Lower lobe of right lung (tissue), 2 donors: ENCODE results near the gene JTB. TPM values are rescaled to one million over a fixed set of nuclear protein-coding genes. Genes with fewer than 3 reads are reported as not detected.
"Not testable (repeated sequence)": the region's sequence is repeated elsewhere in the genome, so short reads cannot be mapped to it uniquely, and the experiment has no call there.

Experiments used
- ATAC-seq, 2 donors: fragments of 200-7000 bp; cut with Tn5 transposase; one replicate each; pipeline ENCODE4 v1.9.1; 2020 to 2022; ENCODE audit warnings: mild to moderate bottlenecking in 2 of 2, moderate library complexity in 2 of 2
- DNase-seq: peaks from one replicate; pipeline ENCODE4 v3.0.0-alpha.2; 2020
- H3K27ac ChIP-seq: fragments of 200-600 bp; one replicate; pipeline ENCODE4 v1.8.0; 2022
- H3K27me3 ChIP-seq: fragments of 200-600 bp; one replicate; pipeline ENCODE4 v1.8.0; 2022; ENCODE audit warnings: low read depth
- H3K36me3 ChIP-seq: fragments of 200-600 bp; one replicate; pipeline ENCODE4 v1.8.0; 2022; ENCODE audit warnings: mild to moderate bottlenecking
- H3K4me1 ChIP-seq: fragments of 200-600 bp; one replicate; pipeline ENCODE4 v1.8.0; 2022
- H3K4me3 ChIP-seq: fragments of 200-600 bp; one replicate; pipeline ENCODE4 v1.8.0; 2022; ENCODE audit warnings: mild to moderate bottlenecking
- H3K9me3 ChIP-seq: fragments of 200-600 bp; one replicate; pipeline ENCODE4 v1.8.0; 2022
- intact Hi-C: fragments of 100-400 bp; cut with DNase I; formaldehyde crosslinking; loops from one replicate; pipeline ENCODE4 v1.11.0; 2022
- long read RNA-seq: library from polyadenylated mRNA; unstranded; transcript quantifications from one replicate; pipeline ENCODE4 v2.0.0, GENCODE V29; 2021
- total RNA-seq: library from RNA; stranded (reverse); fragmentation: NEBNext Ultra II Directional; extraction: Animal tissue kit (Norgen Biotek cat#: 25700); gene quantifications from one replicate; pipeline ENCODE4 v1.2.1, GENCODE V29; 2021
- TF ChIP-seq, protein P1 (sequence below): fragments of 200-600 bp; IDR thresholded peaks from one replicate; pipeline ENCODE4 v1.8.0; 2022; ENCODE audit warnings: antibody characterized with exemption, mild to moderate bottlenecking
- donor health status: DM: no; HTN: yes; CAD: no; lungs with severe emphysema.

JTB gene
- total RNA-seq, result 121 TPM
- long read RNA-seq, transcript JTB-201 (5 exons, 1,287 nt), result major isoform, 133 of 159 reads
- long read RNA-seq, transcript JTB-203 (4 exons, 1,216 nt), result minor isoform, 6 of 159 reads
- long read RNA-seq, partial matches to known transcripts, result 13 of 159 reads
- long read RNA-seq, other reads (novel, unspliced or antisense), result 6 of 159 reads

GRCh38 chr1:153977250-153978240, at the start of gene JTB:
TSS of gene JTB (minus strand) at chr1:153977674. CDS start at chr1:153977252, 422 bp downstream.
- TF ChIP-seq, protein P1, sequence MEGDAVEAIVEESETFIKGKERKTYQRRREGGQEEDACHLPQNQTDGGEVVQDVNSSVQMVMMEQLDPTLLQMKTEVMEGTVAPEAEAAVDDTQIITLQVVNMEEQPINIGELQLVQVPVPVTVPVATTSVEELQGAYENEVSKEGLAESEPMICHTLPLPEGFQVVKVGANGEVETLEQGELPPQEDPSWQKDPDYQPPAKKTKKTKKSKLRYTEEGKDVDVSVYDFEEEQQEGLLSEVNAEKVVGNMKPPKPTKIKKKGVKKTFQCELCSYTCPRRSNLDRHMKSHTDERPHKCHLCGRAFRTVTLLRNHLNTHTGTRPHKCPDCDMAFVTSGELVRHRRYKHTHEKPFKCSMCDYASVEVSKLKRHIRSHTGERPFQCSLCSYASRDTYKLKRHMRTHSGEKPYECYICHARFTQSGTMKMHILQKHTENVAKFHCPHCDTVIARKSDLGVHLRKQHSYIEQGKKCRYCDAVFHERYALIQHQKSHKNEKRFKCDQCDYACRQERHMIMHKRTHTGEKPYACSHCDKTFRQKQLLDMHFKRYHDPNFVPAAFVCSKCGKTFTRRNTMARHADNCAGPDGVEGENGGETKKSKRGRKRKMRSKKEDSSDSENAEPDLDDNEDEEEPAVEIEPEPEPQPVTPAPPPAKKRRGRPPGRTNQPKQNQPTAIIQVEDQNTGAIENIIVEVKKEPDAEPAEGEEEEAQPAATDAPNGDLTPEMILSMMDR, result peak; percentile 7
- intact Hi-C loops, result no loop called here
- H3K4me3 ChIP-seq, result peak within 1 kb of the TSS; percentile 99
- peaks cover 63% of the 10 kb centered on the region for H3K36me3 ChIP-seq
- DNase-seq, result peak; percentile 95
- H3K27ac ChIP-seq, result peak within 1 kb of the TSS; percentile 92
- no peaks in the 10 kb centered on the region for H3K9me3 ChIP-seq
- peak; percentile 95 to 99 for ATAC-seq
- H3K4me1 ChIP-seq, result peaks cover 22% of the 10 kb centered on the region
- no peaks in the 10 kb centered on the region for H3K27me3 ChIP-seq

GRCh38 chr1:154019940-154020339, 42.5 kb upstream of the JTB start:
- H3K27me3 ChIP-seq, result no peaks in the 10 kb centered on the region
- no peak overlapping the region for H3K4me3 ChIP-seq
- no peaks in the 10 kb centered on the region for H3K4me1 ChIP-seq
- intact Hi-C loops, result no loop called here
- DNase-seq (no peak), ATAC-seq (no peak)
- H3K27ac ChIP-seq, result no peak overlapping the region
- no peaks in the 10 kb centered on the region for H3K9me3 ChIP-seq
- H3K36me3 ChIP-seq, result no peaks in the 10 kb centered on the region
- TF ChIP-seq, protein P1, result no peak

DNA sequence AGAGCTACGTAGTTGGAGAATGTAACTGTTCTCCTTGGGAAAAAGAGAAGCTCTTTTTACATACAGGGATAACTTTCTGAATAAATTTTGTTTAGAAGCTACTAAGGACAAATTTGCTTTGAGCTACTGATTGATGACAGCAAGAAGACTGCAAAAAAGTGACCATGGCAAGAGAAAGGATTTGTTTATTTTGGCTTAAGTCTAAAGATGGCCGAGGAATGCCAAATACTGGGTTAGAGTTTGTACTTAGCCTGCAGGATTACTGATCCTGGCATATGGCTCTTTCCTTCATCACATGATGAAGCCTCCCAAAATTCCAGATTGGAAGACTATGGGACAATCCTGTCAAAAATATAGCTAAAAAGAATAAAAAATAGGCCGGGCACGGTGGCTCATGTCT, 41.8 kb upstream of the JTB start:
- DNase-seq, result no peak
- TF ChIP-seq, protein P1, result no peak

DNA sequence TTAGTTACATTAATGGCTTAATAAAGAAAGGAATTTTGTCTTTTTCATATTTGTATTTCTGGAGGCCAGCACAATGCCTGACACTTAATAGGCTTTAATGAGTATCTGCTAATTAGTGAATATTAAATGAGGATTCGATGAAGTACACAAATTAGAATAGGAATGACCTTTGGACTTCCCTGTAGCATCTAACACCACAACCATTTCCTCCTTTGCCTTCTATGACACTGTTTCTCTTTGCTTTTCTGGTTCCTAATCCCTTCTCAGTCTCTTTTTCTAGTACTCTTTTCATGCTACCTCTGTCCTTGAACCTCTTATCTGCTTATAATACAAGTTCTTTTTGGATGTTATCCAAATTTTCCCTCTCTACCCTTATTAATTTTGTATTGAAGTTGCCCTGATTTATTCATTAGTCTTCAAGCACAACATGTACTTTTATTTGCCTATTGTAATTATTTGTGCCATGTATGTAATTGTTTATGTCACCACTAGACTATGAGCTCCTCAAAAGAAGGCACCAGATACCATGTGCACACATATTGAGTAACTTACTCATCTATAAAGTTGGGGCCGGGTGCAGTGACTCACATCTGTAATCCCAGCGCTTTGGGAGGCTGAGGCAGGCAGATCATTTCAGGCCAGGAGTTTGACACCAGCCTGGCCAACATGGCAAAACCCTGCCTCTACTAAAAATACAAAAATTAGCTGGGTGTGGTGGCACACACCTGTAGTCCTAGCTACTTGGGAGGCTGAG, 36.9 kb upstream of the JTB start:
- intact Hi-C loops, result no loop called here
- Histone ChIP-seq H3K27ac (no peak overlapping the region), H3K4me1 (no peaks in the 10 kb centered on the region), H3K9me3 (no peaks in the 10 kb centered on the region), H3K4me3 (no peak overlapping the region), H3K36me3 (no peaks in the 10 kb centered on the region), H3K27me3 (no peaks in the 10 kb centered on the region)
- TF ChIP-seq, protein P1, result no peak
- no peak for ATAC-seq
- DNase-seq, result no peak

More for the DNA sequence above, 41.8 kb upstream of the JTB start:
- Histone ChIP-seq H3K27me3 (no peaks in the 10 kb centered on the region), H3K36me3 (no peaks in the 10 kb centered on the region), H3K4me3 (no peak overlapping the region), H3K9me3 (no peaks in the 10 kb centered on the region), H3K27ac (no peak overlapping the region), H3K4me1 (no peaks in the 10 kb centered on the region)
- intact Hi-C loops, result no loop called here
- ATAC-seq, result no peak

DNA sequence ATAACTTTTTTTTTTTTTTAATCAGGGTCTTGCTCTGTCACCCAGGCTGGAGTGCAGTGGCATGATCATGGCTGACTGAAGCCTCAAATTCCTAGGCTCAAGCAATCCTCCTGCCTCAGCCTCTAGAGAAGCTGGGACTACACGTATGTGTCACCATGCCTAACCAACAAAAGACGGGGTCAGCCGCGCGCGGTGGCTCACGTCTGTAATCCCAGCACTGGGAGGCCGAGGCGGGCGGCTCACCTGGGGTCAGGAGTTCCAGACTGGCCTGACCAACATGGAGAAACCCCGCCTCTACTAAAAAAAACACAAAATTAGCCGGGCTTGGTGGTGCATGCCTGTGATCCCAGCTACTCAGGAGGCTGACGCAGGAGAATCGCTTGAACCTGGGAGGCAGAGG, 35.1 kb upstream of the JTB start:
- H3K4me1 ChIP-seq, H3K4me3 ChIP-seq, H3K27ac ChIP-seq, ATAC-seq, H3K36me3 ChIP-seq, H3K27me3 ChIP-seq, DNase-seq, intact Hi-C loops, H3K9me3 ChIP-seq: not testable (repeated sequence)
